Measurements from ENCODE around the gene NUDT13.
"Not testable (repeated sequence)": the region's sequence is repeated elsewhere in the genome, so short reads cannot be mapped to it uniquely, and the experiment has no call there.

Gene NUDT13

DNA sequence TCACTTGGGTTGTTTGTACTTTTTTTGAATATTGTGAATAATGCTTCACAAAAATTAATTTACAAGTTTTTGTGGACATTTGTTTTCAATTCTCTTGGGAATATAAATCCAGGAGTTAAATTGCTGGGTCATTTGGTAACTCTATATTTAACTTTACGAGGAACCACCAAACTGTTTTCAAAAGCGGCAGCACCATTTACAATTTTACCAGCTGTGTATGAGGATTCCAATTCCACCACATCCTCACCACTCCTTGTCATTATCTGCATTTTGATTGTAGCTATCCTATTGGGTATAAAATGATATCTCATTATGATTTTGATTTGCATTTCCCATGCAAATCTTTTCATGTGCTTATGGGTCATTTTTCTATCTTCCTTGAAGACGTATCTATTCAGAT lies 4.0 kb upstream of the NUDT13 start:
- DNase-seq, result no peak

DNA sequence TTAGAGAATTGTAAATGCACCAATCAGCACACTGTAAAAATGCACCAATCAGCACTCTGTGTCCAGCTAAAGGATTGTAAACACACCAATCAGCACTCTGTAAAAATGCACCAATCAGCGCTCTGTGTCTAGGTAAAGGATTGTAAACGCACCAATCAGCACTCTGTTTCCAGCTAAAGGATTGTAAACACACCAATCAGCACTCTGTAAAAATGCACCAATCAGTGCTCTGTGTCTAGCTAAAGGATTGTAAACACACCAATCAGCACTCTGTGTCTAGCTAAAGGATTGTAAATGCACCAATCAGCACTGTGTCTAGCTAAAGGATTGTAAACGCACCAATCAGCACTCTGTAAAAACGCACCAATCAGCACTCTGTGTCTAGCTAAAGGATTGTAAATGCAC lies 1.0 kb upstream of the NUDT13 start:
- not testable (repeated sequence) for DNase-seq

DNA sequence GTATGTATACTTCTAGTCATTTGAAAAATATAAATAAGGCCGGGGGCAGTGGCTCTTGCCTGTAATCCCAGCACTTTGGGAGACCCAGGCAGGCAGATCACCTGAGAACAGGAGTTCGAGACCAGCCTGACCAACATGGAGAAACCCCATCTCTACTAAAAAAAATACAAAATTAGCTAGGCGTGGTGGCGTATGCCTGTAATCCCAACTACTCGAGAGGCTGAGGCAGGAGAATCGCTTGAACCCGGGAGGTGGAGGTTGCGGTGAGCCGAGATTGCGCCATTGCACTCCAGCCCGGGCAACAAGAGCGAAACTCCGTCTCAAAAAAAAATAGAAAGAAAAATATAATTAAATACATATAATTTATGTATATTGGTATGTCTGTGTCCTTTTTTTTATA lies 1.8 kb downstream of the NUDT13 start:
- not testable (repeated sequence) for DNase-seq

DNA sequence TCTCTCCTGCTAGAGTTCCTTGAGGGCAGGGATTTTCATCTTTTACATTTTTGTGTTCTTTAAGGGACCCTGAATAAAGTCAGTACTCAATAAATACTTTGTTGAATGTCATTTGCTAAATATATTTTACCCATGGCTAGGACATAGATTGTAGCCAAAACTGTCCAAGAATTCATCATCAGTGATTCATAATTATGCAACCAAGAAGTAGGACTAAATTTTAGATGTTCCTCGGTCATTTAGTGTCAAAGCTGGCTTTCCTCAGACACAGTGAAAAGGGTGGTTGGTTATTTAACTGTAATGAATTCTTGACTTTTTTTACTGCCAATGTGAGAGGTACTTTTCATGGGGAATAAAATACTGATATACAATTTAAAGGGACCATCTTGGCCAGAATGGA lies 3.3 kb downstream of the NUDT13 start:
- DNase-seq, result no peak

DNA sequence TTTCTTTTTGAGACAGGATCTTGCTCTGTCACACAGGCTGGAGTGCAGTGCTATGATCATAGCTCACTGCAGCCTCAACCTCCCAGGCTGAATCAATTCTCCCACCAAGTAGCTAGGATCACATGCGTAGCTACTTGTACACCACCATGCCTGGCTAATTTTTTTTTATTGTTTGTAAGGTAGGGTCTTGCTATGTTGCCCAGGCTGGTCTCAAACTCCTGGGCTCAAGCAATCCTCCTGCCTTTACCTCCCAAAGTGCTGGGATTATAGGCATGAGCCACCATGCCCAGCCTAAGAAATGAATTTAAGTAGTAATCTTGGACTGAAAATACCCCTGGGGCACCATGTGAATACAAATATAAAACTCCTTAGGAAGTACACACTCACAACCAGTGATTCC lies 5.8 kb downstream of the NUDT13 start:
- DNase-seq, result no peak

DNA sequence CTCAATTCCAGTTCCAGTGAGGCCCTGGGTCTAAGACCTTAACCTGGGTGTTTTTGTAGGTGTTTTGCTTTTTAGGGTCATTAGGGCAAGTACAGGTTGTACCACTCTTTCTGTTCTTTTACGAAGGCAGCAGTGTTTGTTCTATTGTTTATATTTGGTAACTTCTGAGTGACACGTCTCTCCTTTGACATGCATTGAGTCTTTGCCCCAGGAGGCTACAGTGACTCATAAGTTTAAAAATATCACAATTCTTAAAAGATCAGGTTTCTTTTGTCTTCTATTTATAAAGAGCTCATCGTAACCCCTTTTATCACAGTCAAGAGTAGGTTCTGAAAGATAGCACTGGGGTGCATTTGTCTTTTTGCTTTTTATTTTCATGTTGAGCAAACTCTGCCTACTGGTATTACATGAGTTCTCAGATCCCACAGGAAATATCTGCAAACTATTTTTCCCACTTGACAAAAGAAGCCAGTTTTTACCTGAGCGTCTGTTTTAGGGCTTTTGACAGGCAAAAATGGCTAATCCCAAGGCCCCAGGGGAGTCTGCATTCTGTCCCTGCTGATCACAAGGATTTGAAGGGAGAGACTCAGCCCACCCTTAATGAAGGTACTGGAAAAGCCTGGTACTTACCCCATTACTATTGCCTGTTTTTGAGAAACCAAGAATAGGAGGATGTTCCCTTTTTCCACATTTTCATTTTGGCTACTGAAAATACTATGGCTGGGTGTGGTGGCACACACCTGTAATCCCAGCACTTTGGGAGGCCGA lies 7.9 kb downstream of the NUDT13 start:
- DNase-seq, result no peak

DNA sequence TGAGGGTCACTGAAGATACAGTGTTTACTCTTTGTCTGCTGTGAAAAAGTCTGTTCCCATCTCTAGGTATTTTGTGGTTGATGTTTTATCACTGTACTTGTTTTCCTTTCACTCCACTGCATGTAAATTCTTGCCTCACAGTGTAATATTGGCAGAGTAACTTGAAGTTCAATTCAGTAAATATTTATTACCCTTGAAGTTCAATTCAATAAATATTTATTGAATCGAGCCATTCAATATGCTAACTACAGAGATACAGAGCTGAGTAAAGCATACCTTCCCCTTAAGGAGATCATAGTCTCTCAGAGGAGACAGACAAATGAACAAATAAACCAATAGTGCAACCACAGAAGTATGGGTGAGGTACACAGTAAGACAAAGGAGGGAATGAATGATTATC lies 9.2 kb downstream of the NUDT13 start:
- DNase-seq, result no peak

DNA sequence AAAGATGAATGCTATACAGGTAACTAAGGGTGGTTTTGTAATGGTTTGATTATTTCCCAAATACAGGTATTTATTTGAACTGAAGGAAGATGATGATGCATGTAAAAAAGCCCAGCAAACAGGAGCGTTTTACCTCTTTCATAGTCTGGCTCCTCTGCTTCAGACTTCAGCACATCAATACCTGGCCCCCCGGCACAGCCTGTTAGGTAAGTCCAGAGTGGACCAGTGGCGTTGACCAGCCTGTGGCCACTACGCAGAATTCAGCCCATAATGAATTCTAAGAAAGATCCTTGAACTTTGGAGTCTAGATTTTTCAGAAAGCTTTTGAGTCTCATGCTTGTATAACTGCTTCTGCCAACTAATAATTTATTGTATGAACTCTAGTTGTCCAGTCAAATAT lies 9.7 kb downstream of the NUDT13 start:
- no peak for DNase-seq

DNA sequence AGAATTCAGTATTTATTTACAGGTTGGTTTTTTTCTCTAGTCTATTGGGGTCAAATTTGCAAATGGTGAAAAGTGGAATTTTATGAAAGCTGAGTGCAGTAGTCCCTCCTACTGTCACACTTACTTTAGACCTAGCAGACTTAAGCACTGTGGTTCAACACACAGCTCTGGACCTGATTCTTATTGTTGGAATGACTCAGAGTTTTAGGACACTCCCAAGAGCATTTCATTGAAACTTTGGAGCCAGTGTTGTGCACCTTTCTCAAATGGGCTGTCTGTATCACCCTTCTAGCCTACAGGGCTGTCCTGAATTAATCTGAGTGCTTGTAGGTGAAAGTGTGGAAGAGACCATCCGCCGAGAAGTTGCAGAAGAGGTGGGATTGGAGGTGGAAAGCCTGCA lies 16.1 kb downstream of the NUDT13 start:
- DNase-seq, result no peak

DNA sequence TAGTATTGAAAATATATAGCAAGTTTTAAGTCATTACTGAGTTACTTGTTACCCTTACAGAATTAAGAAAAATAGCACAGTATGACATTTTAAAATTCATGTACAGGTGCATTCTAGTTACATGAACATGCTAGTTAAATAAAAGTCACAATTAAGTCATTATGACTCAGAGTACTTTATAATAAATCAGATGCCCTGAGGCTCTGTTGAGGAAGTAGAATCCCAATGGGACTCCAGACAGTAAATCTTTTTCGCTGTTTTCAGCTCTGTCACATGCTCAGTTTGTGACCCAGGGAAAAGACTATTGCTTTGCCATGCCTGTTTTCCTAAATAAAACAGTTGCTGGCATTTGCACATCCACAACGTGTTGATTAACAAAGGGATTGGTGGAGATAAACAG lies 21.0 kb downstream of the NUDT13 start:
- no peak for DNase-seq

DNA sequence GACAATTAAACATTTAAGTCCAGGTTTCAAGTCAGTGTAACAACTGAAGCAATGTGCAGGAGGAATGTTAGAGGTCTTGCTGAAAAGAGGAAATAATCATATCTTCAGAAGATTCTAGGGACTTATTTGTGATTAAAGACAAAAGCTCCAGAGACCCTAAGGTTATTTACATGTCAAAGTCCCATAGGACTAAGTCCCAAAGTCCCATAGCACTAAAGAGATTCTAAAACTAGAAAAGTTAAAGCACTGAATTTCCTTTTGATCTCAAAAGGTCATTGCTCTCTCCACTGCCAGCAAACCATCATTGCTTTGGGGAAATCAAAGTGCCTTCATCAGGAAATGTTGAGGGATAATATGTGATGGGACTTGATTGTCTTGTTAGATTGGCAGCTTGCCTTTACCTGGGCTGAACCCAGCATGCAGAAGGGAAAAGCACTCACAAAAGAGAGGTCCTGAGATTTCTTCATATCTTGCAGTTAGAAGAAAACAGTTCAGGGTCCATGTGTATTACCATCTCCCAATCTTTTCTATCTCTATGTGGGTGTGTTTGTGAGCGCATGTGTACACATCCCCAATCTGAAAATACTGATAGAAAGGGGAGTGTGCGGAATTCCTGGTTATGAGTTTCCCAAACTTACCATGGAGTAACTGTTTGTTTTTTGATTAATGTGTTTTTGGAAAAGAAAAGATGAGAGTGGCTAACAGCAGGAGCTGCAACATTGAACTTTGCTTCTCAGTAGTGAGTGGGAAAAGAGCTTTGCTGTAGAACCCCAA lies 21.8 kb downstream of the NUDT13 start:
- no peak for DNase-seq

DNA sequence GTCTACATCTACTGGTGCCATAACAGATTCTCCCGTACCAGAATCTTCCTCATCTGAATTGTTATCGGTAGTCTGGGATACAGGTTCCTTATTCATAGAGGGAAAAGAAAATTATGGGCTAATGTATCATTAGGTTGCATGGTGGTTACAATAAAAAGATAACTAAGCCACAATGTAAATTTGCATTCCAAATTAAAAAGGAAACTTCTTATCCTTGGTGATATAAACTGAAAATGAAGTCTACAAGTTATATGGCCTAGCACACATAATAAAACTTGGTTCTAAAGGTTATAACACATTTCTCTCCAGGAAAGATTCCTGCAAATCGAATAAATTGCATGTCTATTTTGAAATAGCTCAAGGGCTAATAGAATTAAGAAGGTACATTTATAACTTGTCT lies 24.5 kb downstream of the NUDT13 start:
- no peak for DNase-seq

DNA sequence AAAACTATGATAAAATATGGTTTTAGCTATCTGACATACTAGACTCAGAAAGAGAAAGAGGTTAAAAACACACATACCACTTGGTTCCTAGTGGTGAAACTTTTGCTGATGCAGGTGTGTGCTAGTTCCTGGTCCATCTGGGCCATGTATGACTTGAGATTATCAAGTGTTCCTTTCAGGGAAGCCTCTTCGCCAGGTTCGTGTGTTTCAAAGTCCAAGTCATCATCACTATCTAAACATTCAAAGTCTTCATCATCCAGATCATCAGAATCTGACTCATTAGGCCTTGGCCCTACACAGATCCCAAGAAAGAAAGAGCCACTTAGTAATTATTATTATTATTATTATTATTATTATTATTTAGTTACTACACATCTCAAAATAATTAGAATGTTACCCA lies 26.4 kb downstream of the NUDT13 start:
- no peak for DNase-seq

DNA sequence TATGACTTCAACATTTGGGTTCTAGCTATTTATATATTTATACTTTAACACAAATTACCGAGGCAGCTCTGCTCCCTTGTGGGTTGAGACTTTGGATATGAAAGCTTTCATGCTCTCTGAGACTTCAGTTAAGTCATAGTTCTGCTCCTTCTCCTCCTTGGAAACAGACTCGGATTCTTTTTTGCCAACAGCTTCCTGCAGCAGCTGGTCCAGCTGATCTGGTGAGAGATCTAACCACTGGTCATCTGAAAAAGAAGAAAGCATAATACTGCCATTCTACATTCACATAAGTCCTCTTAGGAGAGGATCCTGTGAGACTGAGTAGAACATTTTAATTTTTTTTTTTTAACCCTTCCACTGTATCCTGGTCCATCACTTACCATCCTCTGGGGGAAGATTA lies 29.0 kb downstream of the NUDT13 start:
- no peak for DNase-seq

DNA sequence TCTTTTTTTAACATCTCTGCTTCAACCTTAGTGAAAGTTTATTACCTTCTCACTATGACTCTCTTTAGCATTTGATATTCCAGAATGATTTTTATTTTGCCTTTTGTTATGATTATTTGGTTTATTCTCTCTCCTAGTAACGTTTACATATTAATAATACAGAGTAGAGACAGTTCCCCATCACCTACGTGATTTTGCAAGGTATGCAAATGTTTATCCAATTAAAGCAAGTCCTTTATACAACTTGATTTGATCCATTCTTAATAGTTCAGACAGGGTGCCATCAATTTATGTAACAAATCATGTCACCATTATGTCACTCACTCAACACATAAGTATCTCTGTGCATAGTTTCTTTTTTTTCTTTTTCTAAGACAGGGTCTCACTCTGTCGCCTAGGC lies 31.3 kb downstream of the NUDT13 start:
- no peak for DNase-seq

DNA sequence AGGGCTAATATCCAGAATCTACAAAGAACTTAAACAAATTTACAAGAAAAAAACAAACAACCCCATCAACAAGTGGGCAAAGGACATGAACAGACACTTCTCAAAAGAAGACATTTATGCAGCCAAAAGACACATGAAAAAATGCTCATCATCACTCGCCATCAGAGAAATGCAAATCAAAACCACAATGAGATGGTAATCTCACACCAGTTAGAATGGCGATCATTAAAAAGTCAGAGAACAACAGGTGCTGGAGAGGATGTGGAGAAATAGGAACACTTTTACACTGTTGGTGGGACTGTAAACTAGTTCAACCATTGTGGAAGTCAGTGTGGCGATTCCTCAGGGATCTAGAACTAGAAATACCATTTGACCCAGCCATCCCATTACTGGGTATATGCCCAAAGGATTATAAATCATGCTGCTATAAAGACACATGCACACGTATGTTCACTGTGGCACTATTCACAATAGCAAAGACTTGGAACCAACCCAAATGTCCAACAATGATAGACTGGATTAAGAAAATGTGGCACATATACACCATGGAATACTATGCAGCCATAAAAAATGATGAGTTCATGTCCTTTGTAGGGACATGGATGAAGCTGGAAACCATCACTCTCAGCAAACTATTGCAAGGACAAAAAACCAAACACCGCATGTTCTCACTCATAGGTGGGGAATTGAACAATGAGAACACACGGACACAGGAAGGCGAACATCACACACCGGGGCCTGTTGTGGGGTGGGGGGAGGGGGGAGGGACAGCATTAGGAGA lies 40.6 kb downstream of the NUDT13 start:
- DNase-seq, result not testable (repeated sequence)

DNA sequence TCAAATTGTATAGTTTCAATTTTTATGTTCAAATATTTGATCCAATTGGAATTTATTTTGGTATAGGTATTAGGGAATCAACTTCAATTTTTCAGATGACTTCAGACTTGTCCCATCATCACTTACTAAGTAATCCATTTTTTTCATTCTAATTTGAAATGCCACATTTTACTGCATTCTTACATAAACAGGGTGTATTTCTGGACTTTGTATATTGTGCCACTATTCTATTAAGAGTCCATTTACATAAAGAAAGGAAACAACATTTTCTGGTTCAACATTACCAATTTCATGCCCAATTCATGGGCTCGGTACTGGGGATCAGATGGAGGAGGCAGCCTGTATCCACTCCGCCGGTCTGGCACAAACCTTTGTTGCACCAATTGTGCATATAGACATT lies 41.8 kb downstream of the NUDT13 start:
- DNase-seq, result no peak

DNA sequence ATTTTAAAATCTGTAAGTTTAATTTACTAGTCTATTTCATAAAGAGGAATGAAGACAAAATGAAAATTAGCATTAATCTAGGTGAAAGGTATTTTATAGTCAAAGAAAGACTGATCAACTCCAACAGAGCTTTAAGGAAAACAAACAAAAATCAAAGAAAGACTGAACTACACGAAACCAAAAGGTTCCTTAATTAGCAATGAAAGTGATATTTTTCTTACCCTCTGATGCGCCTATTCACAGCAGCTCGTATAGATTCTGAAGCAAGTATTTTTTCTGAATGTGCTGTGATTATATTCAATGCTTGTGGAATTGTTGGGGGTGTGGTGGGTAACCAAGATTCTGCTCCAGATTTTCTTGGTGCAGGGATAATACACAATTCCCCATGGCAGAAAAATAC lies 45.8 kb downstream of the NUDT13 start:
- no peak for DNase-seq

DNA sequence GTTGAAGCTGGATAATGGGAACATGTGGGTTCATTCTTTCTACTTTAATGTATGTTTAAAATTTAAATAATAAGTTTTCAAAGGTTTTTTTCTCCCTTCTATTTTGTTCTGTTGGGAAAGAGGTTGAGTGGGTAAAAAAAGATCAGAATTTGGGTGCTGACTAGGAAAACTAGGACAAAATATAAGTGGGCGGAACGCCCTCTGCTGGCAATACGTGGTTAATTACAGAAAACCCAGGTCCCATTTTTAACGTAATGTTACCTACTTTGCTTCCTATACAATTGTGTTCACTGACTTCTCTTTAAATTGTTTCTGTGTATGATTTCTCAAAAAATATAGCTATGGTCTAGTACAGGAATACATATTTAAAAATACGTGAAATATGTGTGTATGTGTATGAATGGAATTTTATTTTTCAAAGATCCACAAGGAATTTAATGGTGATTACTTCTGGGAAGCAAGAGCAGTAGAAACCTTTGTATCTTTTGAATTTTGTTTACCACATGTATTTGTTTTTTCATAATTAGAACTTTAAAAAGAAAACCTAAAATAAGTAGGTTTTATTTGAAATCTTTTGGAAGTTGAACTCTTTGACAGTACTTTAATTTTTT lies 48.9 kb downstream of the NUDT13 start:
- DNase-seq, result no peak

DNA sequence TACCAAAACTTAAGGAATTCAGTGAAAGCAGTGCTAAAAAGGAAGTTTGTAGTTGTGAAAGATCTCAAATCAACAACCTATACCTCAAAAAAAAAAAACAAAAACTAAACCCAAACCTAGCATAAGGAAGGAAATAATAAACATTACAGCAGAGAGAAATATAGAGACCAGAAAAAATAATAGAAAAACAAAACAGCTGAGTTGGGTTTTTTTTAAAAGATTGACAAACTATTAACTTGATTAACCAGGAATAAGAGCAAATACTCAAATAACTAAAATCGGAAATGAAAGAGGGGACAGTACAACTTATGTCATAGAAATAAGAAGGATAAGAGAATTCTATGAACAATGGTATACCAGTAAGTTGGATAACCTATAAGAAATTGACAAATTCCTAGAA lies 50.8 kb downstream of the NUDT13 start:
- DNase-seq, result no peak

DNA sequence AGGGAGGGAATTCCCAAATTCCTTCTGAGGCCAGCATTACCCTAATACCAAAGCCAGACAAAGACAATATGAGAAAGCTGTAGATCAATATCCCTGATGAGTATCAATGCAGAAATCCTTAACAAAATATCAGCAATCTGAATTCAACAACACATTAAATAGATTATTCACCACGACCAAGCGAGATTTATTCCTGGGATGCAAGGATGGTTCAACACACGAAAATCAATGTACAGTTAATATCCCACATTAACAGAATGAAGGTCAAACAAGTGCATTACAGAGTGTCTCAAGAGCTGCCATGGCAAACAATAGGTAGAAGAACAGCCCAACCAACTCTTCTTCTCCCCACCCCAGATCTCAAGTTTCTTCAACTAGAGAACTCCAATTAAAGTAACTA lies 51.4 kb downstream of the NUDT13 start:
- no peak for DNase-seq

DNA sequence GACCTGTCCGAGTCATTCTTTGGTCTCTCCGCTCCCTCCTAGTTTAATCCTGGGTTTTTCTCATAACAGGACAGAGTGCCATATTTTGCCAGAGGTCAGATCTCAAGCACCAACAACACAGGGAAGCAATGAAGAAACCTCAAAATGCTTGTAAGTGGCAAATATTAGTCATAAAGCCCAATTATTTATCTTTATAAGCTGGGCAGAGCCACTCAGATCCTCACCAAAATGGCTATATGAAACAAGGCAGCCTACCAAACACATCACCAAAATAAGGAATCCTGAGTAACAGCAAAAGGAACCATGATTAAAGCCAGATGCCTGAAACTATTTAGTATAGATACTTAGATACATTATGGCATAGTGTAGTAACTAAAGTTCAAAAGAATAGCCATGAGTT lies 52.8 kb downstream of the NUDT13 start:
- DNase-seq, result no peak

DNA sequence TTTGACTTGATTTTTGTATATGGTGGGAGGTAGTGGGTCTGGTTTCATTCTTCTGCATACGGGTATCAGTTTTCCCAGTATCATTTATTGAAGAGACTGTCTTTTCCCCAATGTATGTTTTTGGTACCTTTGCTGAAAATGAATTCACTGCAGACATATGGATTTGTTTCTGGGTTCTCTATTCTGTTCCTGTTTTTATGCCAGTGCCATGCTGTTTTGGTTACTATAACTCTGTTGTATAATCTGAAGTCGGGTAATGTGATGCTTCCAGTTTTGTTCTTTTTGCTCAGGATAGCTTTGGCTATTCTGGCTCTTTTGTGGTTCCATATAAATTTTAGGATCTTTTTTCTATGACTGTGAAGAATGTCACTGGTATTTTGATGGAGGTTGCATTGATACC lies 56.7 kb downstream of the NUDT13 start:
- DNase-seq, result no peak

DNA sequence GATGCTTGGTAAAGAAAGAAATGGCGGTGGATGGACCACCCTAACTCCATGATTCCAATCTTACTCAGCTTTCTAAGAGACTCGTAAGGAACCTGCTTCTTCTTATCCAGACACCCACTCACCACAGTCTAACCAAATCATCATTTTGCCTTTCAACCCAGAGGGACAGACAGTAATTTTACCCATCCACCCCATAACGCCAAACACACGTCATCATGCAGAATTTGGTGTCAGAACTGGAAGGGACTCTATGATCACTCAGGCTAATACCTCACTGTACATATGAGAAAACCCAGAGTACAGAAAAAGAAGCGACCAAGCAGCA lies 57.2 kb downstream of the NUDT13 start:
- DNase-seq, result no peak

Data from NCI-H1048 (cell line).